Stimulated activated CD4-positive, alpha-beta T cell treated with anti-CD3 and anti-CD28 coated beads, TNF-alpha, amount 100 ng/mL, for 24 hours (primary cell): Measurements from ENCODE around the gene PDE8B.

ENCODE experiments used
- DNase-seq, 3 experiments: peaks; one replicate each; pipeline ENCODE4 v3.0.0-alpha.2; 2020; ENCODE audit warnings: low read depth in 3 of 3

PDE8B gene

DNA sequence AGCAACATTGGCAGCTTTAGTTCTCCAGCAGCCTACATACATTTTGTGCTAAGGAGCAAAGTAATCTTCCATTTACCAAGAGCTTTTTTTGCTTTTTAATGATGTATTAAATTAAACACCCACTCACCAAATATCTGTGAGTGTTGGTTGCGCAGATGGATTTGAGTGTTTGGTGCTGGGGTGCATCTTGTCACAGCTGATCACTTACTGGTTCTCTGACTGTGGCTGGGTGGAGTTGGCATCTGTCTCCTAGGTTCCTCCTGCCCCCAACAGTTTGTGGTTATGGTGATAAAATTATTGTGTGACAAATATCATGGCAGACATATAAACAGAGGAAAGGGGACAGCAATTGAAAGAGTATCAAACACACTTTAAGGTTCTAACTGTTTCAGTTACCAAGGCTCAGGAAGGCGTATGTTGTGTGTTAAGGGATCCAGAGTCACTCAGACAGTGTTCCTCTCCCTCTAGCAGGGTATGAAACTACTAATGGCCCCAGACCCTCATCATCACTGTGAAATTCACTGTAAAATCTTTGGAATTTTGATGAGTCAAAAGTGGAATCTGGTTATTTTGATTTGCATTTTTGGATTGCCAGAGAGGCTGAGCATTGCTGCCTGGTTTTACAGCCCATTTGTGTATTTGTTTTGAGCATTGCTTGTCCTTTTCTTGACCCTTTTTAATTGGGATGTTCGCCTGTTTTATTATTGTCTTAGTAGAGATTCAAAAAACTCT, 81.7 kb downstream of the PDE8B start:
- no peak for DNase-seq

GRCh38 chr5:77294185-77294584, 83.7 kb downstream of the PDE8B start:
- no peak for DNase-seq

GRCh38 chr5:77295863-77296378, 85.4 kb downstream of the PDE8B start:
- no peak for DNase-seq

GRCh38 chr5:77298146-77298545, 87.7 kb downstream of the PDE8B start:
- DNase-seq, result no peak

- DNase-seq, result no peak
Observed at GRCh38 chr5:77300451-77300850, 90.0 kb downstream of the PDE8B start.

DNA sequence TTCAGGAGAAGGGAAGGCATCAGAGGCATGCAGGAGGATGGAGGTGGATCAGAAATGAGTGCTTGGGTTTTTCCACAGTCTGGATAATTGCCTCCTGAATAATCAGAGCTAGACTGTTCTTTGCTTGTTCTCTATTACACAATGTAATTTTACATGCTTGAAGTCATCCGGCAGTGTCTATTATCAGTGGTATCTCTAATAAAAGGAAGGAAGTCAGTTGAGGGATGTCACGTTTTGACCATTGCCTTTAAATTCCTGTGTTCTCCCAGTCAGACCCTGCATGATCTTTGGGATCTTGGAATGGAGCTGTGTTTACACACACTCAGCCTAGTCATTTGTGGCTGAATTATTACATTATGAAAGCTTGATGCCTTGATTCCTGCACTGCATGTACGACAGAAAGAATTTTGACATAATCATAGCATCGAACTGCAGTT, 91.0 kb downstream of the PDE8B start:
- DNase-seq, result no peak

DNA sequence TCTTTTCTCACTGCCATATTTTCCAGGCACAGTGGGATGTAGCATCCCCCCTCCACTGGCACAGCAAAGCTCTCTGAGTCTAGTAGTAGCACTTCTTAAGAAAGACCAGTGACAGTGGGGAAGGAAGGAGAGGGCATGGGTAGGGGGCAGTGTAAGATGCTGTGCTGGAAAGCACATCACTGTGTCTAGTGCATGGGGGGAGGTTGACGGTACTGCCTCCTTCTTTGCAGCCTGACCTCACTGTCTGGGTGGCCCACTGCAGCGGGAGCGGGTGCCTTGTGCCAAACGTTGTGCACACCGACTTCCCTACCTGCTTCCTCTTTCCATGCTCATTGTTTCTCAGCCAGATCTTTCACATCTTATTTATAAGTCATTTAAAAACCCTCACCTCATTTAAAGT, 91.8 kb downstream of the PDE8B start:
- no peak for DNase-seq

GRCh38 chr5:77302653-77303052, 92.2 kb downstream of the PDE8B start:
- DNase-seq, result no peak

- no peak for DNase-seq
Observed at GRCh38 chr5:77304388-77304787, 93.9 kb downstream of the PDE8B start.

GRCh38 chr5:77305222-77305846, 94.9 kb downstream of the PDE8B start:
- no peak for DNase-seq

GRCh38 chr5:77305956-77306355, 95.5 kb downstream of the PDE8B start:
- no peak for DNase-seq

- no peak for DNase-seq
Observed at GRCh38 chr5:77306531-77306930, 96.1 kb downstream of the PDE8B start.

- DNase-seq, result no peak
Observed at GRCh38 chr5:77308154-77308960, 97.9 kb downstream of the PDE8B start.

- no peak for DNase-seq
Observed at GRCh38 chr5:77309140-77309539, 98.7 kb downstream of the PDE8B start.

DNA sequence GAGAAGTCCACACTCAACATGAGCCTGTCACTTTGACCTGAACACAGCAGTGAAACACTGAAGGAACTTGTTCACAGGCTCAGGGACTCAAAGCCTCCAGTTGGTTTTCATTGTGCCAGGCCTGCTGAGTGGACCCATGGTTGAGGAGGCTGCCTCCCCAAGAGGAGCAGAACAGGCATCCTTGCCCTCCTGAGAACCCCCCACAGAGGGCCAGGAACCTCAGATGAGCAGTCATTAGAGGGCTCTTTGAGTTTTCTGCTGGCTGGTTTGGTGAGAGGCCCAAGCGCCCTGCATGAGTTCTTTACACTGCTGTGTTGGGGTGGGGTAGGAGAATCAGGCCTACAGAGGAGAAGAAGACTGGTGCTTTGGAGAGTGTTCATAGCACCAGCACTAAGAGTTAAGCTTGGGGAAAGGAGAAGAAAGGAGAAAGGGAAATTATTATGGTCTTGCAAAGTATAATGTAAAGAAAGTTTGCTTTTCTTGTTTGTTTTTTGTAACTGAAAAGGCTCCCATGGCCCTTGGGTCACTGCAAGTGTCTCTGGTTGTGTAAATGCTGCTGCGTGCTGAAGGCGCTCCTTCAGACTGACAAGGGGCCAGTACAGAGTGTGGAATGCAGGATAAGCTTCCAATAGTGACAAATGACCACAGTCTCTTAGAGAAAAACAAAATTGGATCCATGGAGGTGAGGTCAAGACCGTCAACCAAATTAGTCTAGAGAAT, 100.2 kb downstream of the PDE8B start:
- no peak for DNase-seq

DNA sequence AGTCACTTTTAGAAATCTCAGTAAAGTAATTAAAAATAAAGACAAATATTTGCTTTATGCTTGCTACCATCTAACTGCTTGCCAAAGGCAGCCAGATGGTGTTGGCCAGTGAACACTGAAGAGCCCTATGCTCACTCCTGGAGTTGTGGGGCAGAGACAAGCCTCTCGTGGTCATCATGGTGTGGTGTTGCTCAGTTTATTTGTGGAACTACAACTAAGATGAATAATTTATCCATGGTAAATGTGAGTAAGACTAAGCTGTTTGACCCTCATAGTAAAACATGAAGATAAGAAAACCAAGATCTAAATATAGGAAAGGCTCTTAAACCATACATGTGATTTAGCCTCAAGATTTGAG, 100.7 kb downstream of the PDE8B start:
- DNase-seq, result no peak

- DNase-seq, result no peak
Observed at GRCh38 chr5:77312413-77312812, 101.9 kb downstream of the PDE8B start.

GRCh38 chr5:77316871-77317661, 106.6 kb downstream of the PDE8B start:
- DNase-seq, result no peak

DNA sequence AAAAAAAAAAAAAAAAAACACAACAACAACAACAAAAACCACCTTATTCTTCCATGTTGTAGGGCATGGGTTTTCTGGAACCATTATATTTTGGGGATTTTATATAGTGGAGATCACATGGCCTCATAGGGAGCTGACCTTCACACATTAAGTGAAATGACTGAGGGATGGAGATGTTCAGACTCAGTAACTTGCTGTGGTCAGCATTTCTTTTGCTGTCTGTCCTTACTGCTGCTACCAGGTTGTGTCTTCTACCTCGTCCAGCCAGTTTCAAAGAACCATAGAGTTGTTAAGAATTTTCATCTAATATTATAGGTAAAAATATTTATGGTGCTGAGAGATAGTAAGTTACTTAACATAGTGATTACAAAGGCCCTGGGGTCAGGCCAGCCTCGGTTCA, 107.6 kb downstream of the PDE8B start:
- no peak for DNase-seq

DNA sequence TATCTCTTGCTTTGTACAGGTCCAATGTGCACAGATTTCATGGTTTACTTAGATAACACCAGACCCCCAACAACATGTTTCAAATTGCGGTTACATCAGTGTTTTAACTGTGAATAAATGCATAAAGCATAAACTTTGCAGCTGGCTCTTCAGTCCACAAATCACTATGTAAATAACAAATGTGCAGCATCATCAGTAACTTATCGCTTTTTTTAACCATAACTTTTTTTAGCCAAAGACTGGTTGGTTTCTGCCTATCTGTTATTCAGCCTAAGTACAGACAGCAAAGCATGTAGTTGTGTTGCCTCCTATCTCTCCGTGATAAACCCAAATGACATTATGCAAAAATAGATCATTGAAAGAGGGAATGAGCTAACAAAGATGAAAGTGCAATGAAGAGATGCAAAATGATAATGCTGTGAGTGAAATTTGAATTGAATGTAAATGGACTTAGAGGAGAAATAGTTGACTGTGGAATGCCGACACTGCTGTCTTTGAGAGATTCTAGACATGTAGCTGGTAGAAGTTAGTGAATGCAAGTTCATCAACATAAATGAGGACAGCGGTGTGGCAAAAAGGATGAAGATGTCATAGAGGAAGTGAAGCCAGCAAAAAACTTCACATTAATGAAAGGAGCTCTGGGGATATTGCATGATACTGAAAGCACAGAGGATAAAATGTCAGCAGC, 108.8 kb downstream of the PDE8B start:
- no peak for DNase-seq
